ENCODE results near the gene APBB1IP.

DNA sequence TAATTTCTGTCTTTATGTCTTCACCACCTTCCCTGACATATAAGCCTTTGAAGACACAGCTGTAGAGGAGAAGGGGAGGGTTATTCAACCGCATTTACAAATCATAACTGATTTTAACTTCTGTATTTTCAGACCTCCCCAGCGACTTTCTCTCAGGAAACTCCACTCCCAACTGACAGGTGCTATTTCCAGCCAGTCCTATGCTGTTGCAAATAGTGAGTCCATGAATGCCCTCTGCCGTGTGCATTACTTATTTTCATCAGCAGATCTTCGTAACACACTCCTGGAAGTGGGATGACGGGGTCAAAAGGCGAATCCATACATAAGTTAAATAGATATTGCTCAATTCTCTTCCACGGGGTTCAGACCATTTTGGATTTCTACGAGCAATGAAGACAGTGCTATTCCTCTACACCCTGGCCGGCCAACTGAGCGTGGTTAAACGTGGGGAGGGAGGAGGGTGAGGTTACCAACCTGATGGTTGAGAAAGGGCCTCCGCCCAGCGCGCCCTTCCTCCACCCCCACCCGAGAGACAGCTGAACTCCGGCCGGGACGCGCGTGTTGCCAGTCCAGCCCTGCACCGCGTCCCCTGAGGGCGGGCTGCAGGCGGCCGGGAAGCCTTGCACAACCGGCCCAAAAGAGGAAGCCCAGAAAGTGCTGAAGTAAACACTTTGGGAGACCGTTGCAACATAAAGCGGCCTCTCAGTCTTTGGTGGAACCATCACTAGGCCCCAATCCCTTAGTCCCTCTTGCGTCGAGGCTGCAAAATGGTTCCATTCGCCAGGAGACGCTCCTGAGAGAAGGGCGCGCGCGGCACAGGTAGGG lies at the start of gene APBB1IP:
- TF ChIP-seq FOXS1 (CRISPR knock-in tag; IDR thresholded peaks at IDR 0.05) = no peak
- no peak for TF ChIP-seq RFX5 (IDR thresholded peaks at IDR 0.05)

All from A549 (cell line).